ENCODE results near the gene ZNF827.

Gene ZNF827

DNA sequence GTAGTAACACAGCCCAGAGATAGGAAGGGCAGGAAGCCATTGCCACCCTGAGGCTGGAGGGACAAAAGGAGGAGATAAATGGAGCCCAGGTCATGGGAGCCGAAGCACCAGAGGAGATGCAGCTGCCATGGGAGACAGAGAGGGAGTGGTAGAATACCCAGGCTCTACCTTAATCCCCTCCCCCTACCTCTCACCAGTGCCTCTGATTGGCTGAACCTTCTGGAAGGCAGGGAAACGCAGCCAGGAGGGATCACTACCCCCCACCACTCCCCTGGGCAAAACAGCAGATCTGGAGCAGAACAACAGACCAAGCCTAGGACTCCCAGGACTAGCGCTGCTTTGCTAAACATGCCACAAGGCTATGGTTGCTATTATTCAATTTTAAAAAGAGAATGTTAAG lies 114.2 kb downstream of the ZNF827 start:
- DNase-seq, result no peak

DNA sequence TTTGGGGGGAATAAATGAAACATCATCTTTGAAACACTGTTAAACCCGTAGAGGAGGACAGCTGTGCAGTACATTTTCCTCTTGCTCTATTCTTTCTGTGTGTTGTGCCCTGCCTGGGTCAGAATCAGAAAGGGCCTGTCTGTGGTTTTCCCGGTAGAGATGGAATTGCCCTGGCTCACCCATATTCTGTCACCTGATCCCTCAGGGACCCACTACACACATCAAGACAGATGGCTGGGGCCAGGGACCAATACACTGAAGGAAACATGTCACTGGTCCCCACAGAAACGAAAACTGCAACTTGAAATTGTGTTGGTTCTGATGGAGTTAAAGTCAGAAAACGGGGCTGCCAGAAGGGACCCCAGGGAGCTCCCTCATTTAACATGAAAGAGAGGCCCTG lies 114.9 kb downstream of the ZNF827 start:
- DNase-seq, result no peak

DNA sequence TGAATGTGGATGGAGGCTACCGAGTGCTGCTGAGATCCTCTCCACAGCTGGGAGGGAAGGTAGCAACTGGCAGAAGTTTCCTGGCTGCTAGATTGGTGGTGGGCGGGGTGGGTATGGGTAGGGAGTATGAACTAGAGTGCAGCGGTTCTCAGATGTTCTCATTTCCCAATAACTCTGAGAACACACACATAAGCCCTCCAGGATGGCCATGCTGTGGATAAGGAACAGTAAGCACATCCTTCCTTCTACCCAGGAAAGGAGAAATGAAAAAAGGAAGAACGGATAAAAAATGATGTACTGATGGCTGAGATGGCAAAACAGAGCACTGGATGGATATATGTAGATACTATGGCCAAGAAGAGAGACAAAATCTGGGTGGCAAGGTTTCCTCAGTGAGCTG lies 116.0 kb downstream of the ZNF827 start:
- DNase-seq, result no peak

DNA sequence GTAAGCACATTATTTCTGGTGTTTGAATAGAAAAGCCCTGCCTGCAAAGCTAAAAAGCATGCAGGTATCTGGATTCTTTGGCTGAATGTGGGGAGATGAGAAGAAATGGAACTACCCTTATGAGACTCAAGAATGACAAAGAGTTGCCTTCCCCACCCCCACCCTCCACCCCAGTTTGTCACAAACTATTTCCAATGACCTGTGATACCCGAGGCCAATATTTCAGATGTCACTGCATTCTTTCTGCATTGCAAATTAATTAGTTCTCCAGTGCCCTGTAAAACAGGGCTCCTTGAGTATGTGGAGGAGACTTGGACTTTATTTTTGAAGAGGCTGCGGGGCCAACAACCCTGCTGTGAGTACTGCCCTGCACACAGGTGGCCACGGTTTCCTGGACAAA lies 116.4 kb downstream of the ZNF827 start:
- no peak for DNase-seq

DNA sequence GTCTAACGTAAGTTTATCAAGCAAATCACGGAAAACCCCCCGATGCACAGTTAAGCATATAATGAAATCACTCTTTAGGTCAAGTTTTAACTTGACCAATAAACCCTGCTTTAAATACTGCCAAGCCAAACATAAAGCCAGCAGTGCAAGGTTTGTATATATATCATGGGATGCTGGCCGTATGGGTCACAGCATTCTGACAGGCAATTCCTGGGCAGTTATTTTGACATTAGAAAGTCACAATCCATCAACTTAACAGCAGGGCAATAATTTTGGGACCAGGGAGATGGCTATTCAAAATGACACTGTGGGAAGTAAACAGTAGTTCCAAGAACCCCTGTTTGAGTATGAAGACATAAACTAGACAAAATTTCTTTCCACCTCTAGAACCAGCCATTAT lies 116.9 kb downstream of the ZNF827 start:
- DNase-seq, result no peak

DNA sequence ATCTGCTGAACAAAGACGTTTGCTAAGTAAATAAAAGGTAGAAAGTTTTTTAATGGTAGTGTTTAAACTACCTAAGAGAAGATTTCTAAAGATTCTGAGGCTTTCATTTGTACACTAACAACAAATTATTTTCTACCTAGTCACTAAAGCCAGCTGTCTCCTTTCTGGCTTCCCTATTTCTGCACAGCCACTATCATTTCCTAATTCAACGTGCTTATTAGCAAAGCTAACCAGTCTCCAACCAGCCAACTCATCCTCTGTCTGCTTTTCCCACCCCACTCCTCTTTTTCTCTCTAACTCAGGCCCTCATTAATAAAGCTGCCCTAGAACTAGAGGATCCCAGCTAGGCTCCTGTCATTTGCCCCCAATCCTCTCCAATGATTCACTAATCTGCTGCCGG lies 118.2 kb downstream of the ZNF827 start:
- DNase-seq, result peak; percentile 41 to 49

DNA sequence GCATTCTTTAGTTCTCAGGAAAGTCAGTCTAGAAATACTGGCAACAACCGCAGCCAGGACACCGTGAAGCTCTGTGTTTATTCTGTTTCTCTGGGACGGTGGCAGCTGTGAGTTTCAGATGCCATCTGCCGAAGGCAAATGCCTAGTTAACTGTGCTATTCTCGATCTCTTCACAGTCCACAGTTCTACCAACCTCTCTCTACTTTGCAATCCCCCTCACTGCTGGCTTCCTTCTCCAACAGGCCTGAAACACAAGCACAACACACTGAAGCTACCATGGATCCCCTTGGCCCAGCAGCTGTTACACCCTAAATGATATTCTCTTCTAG lies 118.8 kb downstream of the ZNF827 start:
- no peak for DNase-seq

DNA sequence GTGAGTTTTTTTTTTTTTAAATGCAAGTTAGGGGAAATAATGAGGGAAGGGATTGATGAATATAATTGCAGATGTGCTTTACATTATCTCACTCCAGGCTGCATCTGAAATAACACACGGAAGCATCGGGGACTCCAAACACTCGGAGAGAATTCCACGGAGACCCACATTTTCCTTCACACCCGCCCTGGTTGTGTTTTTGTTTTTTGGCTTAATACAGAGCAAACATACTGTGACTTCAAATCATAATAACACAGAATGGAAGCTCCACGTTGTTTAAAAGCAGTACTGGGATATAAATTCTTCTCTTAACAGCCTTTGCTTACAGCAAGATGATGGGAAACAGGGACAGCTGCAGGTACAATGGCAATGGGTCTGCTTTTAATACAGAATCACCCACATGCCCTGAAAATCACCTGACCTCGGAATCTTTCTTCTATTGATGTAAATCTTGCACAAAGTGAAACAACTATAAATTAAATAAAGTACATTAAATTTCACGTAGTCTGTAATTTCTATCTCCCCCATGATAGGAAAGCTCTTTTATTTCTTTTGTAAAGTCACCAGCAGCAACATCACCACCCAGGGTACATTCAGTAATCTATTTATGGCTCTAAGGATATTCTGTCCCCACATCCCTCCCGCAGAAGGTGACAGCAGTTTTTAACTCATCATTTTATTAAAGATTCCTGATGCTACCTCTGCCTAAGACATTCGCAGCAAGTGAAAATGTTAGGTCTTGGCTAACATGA lies 119.3 kb downstream of the ZNF827 start:
- no peak for DNase-seq

DNA sequence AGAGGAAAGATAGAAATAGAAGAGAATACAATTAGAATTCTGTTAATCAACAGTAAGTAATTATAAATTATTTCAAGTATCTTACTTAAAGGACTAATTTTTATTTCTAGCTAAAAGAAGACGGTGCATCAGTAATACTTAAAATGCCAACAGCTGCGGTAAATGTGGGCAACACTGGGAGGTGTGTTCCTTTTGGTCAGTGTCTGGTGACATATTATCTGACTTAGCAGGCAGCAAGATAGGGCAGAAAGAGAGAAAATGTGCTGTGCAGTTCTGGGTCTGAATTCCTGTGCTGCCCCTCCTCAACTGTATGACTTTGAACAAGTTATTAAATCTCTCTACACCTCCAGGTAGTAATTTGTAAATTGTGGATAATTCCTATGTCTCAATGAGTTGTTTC lies 120.6 kb downstream of the ZNF827 start:
- no peak for DNase-seq

DNA sequence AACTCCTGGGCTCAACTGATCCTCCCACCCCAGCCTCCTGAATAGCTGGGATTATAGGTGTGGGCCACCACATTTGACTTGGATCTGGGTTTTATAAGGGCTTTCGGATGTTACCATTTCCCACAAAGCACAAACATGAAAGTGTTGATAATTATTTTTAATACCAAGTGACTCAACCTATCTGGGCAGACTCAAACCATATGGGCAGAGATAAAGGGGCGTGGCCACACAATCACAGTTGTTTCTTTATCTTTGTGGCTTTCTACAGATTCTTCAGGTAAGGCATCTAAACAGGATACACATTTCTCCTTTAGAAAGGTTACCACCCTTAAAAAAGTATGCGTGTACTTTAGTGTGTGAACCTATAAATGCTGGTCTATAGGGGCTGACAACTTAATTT lies 122.5 kb downstream of the ZNF827 start:
- DNase-seq, result no peak

DNA sequence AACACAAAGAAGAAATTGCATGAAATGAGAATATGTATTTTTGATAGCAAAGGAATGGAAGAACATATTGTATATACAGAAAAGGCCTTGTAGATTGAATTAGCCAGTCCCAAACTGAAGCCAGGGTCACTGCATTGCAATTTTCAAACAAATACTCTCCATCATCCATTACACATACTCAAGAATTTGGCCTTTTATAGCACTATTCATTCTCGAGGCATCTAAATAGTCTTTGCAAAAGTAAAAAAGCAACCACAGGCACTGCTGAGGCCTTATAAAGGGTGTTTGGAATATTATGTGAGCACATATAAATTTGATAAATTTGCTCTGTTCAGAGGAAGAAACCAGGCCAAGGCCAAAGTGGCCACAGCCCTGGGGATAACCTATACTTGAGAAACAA lies 123.0 kb downstream of the ZNF827 start:
- DNase-seq, result no peak

DNA sequence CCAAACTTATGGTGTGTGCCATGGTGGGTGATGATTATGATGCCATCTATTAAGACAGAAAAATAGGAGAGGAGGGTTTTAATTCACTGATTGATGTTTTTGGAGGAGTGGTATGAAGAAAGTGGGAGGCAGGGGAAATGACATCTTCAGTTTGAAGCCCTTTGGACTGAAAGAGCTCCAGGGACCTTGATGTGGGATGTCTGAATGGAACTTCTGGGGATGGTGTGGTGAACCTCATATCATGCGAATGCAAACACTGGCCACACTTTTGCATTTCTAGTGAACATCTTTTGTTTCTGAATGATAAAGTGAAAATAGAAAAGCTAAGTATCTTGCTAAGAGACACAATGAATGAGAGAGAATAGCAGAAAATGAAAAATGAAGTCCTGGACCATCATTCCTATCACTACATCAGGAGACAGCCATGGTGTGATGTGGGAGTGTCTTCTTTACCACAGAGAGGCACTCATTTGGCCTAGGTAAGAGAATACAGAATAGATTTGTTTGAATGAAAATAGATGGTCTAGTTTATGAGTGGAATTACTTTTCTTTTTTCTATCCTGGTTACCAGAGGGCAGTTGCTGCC lies 123.5 kb downstream of the ZNF827 start:
- no peak for DNase-seq

DNA sequence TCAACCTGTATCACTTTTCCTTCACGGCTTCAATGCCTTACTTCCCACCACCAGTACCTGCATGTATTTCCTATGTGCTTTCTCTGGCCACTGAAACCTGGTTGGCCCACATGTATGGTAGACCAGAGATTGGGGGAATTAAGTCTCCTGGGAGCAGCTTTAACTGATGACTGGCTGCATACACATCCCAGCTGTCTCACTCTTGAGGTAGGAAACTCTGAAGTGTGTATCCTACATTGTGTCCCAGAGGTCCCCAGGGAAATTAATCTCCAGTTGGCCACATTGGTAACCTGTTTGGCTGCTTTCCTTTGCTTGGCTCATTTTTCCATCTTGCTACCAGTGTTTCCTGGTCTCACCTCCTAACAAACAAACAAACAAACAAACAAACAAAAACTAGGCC lies 124.4 kb downstream of the ZNF827 start:
- DNase-seq, result no peak

DNA sequence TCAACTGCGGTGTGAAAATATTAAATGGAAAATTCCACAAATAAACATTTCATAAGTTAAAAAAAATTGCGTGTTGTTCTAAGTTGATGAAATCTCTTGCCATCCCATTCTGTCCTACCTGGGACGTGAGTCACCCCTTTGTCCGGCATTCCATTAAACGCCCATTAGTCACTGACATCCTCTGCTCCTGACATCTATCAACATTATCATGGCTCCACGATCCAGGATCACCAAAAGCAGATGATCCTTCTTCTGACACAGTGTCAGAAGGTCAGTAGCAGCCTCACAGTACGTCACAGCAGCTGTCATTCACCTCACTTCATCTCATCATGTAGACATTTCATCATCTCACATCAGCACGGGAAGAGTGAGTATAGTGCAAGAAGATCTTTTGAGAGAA lies 125.7 kb downstream of the ZNF827 start:
- no peak for DNase-seq

DNA sequence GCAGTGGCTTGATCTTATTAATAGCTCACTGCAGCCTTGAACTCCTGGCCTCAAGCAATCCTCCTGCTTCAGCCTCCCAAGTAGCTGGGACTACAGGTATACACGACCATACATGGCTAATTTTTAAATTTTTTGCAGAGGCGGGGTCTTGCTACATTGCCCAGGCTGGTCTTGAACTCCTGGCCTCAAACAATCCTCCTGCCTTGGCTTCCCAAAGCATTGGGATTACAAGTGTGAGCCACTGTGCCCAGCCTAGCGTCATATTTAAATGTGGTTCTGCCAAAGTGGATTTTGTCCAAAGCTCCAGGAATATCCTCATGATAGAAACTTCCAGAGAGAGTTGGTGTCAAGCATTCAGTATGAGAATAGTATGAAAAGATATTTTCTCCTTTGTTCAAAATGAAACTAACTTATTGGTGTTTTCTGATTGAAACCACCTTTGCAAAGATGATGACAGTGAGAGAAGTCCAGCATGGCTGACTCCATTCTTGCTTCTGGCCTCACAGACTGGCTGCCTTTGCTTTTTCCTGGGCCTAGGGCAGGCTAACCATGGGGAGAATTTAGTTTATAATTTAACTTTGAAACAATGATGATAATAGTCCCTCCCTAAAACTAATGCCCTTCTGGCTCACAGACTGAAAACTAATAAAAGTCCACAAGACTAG lies 129.6 kb downstream of the ZNF827 start:
- no peak for DNase-seq

DNA sequence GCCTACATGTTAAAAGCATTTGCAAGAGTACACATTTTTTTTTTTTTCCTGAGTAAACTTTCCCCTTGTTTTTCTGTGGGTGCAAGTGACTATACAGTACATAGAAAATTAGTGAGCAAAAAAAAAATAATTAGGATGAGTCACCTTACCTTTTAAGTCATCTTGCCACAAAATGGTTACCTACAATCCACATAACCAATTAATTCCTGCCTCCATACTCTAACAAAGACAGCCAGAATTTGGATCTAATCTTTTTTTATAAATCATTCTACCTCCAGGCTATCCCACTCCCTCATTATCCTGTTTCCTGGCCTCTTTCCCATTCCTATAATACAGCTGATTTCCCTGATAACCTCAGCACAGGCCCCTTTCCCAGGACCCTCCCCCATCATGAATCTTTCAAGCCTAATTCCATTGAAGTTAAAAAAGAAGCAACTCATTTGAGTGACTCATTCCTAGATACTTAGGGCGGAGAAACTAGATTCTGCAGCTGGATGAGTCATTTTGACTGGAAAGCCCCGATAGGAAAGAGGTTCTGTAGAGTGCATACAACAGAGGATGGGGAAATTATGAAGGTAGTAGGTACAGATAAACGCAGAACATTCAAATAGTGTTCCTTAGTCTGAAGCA lies 130.5 kb downstream of the ZNF827 start:
- DNase-seq, result peak; percentile 14 to 16

DNA sequence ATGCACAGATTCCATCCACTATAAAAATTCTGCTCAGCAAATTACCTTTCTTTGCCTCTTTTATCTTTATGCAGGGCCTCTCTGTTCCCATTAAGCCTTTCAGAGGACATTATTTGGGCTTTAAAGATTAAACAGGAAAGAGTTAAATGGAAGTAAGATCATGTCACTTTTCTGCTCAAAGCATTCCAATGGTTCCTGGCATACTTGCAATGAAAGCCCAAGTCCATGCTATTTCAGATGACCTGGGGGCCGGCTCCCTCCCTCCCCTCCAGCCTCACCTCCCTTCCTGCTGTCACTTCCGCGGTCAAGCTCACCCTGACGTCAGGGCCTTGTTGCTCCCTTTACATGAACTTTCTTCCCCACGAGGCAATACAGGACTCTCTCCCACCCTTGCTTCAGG lies 133.1 kb downstream of the ZNF827 start:
- no peak for DNase-seq

DNA sequence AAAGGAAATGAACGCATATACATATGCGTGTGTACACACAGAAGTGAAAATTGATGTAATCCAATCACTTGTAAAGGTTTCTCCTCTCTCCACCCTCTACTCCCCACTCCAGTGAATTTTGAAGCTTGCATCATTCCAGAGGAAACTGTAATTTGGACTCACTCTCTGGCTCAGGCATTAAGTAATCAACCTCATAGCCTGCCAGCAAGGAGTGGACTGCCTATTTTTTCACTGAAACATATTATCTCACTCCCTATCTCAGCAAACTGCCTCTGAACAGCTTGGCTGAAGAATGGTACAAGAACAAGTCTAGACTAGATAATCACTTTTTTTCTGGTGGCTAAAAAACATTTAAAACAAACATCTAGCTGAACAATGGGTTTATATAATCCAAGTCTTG lies 134.5 kb downstream of the ZNF827 start:
- DNase-seq, result no peak

DNA sequence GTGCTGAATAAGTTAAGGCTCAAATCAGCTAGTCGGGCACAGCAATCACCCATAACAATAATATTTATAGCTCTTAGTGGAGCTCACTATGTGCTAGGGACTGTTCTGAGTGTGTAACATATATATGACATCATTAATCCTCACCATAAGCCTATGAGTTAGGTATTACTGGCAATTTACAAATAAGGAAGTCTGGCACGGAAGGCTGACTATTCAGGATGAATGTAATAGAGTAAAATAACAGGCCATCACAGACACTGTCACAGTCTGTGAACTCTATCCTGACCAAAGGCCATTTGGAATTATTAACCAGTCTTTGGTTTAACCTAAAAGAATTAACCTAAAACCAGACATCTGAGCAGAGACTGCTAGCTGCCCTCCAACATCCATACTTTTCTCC lies 139.4 kb downstream of the ZNF827 start:
- no peak for DNase-seq

DNA sequence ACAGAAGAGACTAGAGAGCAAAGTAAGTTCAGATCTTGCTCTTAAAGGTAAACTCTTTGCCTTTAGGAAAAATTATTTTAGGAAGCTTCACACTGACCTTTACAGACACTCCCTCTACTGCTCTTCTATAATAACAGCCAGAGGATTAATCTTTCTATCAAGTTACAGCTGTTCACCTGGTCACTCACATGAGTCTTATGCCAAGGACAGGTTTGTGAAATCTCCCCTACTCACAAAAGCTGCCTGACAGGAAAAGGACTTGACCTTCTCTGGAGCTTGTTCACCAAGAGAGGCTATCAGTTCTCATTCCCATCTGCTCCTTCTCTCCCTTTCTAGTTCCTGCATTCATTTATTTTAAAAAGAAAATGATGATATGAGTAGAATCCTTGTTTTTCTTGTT lies 141.3 kb downstream of the ZNF827 start:
- DNase-seq, result no peak

DNA sequence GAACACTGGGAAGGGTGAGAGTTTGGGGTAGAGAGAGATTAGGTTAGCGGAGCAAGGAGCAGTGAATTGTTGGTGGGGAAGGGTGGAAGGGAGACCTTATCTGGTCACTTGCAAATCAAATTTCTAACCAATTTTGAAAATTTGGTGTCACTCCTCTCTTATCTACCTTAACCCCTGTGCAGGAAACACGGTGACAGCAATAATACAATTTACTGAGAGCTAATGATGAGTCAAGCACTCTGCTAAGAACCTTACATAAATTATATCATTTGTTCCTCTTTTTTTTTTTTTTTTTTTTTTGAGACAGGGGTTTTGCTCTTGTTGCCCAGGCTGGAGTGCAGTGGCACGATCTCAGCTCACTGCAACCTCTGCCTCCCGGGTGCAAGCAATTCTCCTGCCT lies 142.3 kb downstream of the ZNF827 start:
- DNase-seq, result no peak

DNA sequence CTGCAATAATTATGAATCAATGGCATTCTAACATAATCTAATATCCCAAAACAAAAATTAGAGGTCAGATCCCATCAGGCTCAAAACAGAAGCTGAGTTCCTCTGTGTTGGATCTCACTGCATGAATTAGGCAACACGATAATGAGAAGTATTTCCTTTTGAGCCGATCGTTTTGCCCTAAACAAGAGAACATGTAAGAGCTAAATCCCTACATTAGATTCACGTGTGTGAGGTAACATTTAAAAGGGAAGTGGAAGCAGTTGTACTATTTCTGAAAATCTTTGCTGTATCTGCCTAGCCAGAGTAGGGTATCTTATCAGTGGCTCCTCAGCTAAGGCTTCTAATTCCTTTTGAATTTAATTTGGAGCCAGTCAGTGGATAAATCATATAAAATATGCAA lies 143.1 kb downstream of the ZNF827 start:
- no peak for DNase-seq

DNA sequence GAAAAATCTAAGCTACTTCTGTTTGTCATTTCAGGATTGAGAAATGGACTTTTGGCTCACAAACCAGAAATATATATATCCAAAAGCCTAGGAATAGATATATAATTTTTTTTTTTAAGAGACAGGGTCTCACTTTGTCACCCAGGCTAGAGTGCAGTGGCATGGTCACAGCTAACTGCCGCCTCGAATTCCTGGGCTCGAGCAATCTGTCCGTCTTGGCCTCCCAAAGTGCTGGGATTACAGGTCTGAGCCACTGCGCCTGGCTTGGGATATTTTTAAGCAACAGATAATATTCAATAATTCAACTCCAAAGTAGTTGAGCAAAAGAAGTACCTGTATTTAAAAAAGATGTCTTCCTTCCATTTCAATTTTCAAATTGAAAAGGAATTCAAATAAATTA lies 146.2 kb downstream of the ZNF827 start:
- no peak for DNase-seq

DNA sequence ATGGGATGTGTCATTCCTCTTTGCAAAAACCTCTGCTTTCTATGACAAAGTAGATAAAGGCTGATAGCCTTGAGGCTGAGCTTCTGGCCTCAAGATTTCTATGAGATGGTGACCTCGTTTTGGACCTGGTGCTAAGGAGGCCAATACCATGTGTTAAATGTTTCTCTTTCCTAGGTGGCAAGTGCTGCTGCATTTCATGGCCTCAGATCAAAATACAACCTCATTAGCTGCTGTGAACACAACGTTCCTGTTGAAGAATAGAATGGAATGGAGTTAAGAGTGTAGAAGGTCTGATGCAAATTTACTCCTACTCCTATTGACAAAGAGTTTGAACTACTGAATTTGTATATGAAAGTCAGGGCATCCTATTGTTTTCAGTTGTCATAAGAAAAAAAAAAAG lies 146.6 kb downstream of the ZNF827 start:
- DNase-seq, result no peak

All from Kasumi-1 (cell line).